ENCODE data around the gene SFTA2.
"Not testable (repeated sequence)": the region's sequence is repeated elsewhere in the genome, so short reads cannot be mapped to it uniquely, and the experiment has no call there.

GRCh38 chr6:30924040-30924627, 7.8 kb downstream of the SFTA2 start:
- not testable (repeated sequence) for TF ChIP-seq CTCF, EP300, POLR2A (IDR thresholded peaks at IDR 0.05)
